Measurements from ENCODE around the gene RAP1A.
"Not testable (repeated sequence)": the region's sequence is repeated elsewhere in the genome, so short reads cannot be mapped to it uniquely, and the experiment has no call there.

The RAP1A gene

GRCh38 chr1:111671852-111672251, 52.3 kb downstream of the RAP1A start:
- no peak for DNase-seq

DNA sequence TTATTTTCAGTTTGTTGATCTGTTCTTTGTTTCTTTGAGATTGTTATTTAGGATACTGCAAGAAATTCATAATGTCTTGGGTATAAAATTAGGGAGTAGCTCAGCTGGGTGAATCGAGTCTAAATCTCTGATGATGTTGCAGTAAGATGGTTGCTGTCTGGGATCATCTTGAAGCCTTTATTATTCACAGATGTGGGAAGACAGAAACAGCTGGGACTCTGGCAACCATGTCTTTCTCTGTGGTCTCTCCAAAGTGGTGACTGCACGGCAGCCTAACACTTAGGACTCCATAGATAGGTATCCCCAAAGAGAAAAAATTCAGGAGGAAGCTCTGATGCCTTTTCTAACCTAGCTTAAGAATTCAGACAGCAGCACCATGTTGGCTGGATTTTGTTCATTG, 52.7 kb downstream of the RAP1A start:
- DNase-seq, result no peak

- no peak for DNase-seq
Observed at GRCh38 chr1:111677604-111678003, 58.0 kb downstream of the RAP1A start.

GRCh38 chr1:111679541-111679940, 60.0 kb downstream of the RAP1A start:
- DNase-seq, result no peak

GRCh38 chr1:111680212-111680800, 60.7 kb downstream of the RAP1A start:
- not testable (repeated sequence) for DNase-seq

GRCh38 chr1:111685293-111686153, 65.9 kb downstream of the RAP1A start:
- DNase-seq, result not testable (repeated sequence)

DNA sequence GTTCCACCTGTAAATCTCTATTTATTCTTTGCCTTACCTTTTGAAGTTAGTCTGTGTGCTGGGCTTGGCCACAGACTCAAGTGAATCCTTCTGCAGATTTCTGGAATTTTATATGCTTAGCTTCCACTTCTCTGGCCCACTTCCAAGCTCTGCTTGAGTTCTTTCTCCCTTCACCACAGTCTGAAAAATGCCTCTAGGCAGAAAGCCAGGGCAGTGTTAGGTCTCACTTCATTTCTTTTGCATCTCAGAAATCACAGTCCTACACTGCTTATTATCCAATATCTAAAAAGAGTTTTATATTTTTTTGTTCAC, 70.7 kb downstream of the RAP1A start:
- DNase-seq, result no peak

DNA sequence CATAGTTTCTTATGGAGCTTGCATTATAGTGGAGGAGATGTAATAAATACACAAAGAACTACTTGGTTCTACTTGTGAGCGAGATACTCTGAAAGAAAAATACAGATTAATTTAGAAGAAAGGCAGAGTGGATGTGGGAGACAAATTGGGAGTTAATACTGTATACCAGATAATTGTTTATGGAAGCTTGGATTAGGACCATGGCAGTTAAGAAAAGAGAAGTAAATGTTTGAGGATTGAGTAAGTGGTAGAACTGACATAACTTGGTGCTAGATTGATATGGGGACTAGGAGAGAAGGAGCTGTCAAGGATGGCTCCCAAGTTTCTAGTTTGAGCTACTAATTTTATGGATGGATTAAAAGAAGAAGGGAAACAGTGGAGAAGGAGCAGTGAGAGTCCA, 72.3 kb downstream of the RAP1A start:
- no peak for DNase-seq

GRCh38 chr1:111695801-111696200, 76.2 kb downstream of the RAP1A start:
- DNase-seq, result no peak

DNA sequence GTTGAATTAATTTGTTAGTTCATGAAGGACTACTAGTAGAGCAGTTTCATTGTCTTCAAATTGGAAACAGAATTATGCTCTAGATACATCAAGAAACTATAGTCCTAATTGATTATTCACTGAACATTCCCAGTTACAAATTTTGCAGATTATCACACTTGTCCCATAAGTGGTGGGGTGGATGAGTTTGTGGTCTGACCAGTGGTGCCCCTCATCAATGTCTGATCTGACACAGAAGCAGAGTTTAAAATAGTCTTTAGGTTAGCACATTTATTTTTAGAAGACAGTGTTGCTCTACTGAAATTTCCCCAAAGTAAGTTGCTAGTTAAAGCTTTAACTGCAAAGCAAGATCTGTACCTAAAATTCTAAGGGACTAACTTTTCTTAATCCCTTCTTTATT, 76.7 kb downstream of the RAP1A start:
- DNase-seq, result no peak

DNA sequence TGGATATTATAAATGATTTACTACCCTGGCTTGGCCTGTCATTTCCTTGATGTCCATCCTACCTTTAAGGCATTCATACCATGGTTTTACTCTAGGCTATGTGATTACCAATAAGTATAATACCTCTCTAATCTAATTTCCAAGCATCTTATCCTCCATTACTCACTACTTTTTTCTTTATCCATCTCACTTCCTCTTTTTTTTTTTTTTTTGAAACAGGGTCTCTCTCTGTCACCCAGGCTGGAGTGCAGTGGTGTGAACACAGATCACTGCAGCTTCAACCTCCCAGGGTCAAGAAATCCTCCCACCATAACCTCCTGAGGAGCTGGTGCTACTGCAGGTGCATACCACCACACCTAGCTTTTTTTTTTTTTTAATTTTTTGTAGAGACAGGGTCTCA, 79.7 kb downstream of the RAP1A start:
- no peak for DNase-seq

GRCh38 chr1:111702504-111703050, 83.0 kb downstream of the RAP1A start:
- no peak for DNase-seq

GRCh38 chr1:111704240-111704639, 84.7 kb downstream of the RAP1A start:
- DNase-seq, result no peak

GRCh38 chr1:111704776-111705175, 85.2 kb downstream of the RAP1A start:
- DNase-seq, result no peak

- DNase-seq, result no peak
Observed at GRCh38 chr1:111705841-111706240, 86.3 kb downstream of the RAP1A start.

DNA sequence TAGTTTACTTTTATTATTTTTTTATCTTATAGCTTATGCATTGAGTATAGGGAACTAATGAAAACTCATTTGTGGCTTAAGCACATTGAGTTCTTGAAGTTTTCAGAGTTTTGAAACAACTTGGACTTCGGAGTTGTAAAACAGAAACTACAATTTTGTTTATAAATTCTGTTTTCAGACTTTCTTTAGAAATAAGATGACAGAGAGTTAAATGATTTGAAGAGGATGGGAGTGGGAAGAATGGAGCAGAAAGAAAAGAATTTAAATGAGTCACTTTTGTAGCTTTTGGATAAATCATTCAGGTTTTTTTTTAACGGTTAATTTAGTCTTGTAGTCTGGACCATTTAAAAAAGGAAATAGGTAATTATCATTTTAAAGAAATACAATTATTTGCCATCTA, 87.3 kb downstream of the RAP1A start:
- DNase-seq, result no peak

DNA sequence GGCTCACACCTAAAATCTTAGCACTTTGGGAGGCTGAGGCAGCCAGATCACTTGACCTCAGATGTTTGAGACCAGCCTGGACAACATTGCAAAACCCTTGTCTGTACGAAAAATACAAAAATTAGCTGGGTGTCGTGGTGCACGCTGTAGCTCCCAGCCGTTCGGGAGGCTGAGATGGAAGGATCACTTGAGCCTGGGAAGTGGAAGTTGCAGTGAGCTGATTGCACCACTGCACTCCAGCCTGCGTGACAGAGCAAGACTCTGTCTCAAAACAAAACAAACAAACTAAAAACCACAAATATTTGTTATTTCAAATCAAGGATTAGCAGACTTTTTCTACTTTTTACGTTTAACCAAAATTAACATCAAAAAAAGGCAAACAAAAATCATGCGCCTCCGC, 88.3 kb downstream of the RAP1A start:
- DNase-seq, result no peak

DNA sequence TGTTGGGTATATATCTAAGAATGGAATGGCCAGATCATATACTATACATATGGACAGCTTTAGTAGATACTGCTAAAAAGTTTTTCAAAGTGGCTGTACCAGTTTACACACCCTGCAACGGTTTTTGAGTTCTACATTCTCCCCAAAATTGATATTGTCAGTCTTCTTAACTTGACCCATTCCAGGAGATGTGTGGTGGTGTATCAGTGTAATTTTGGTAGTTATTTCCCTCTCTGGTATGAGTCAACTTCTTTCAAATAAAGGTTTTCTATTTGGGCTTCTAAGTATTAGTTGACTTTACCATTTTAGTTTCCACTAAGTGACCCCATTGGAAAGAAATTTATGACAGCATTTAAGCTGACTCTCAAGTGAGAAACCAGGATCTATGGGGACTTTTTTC, 90.4 kb downstream of the RAP1A start:
- DNase-seq, result no peak

- no peak for DNase-seq
Observed at GRCh38 chr1:111716333-111716732, 96.7 kb downstream of the RAP1A start.

GRCh38 chr1:111717450-111717849, 97.9 kb downstream of the RAP1A start:
- no peak for DNase-seq

DNA sequence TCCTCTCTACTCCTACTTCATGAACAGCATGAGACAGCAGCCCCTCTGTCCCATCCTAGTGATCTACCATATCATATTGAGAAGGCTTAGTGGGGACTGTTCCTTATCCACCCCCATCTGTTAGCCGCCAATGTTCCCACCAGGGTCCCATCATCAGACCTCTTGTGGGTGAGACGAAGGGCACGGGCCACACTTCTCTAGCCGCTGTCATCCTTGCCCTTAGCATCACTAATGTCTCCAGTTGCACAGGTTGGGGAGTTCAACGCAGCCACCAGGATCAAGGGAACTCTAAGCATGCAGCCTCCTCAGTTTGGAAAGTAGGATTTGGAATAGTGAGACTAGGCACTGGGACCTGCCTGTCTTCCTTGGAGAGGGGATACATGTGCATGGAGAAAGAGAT, 99.5 kb downstream of the RAP1A start:
- no peak for DNase-seq

DNA sequence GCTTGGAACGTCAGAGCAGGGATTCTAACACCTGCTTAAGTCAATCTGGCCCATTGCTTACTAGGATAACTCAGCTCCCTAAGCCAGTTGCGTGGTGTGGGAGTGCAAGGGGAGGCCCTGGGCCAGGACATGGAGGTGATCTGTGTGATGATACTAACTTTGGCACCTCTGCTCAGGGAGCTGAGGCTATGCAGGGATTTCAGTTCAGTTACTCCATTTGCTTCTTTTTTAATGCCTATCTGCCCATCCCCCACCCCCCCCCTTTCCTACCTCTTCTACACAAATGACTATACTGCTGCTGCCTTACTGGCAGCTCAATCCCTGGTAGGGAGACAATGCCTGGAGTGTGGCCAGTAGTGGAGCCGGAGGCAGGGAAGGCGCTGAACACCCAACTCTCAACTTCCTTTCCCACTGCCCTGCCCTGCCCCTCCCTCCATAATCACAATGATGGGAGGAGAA, 100.1 kb downstream of the RAP1A start:
- no peak for DNase-seq

- no peak for DNase-seq
Observed at GRCh38 chr1:111720274-111720976, 100.8 kb downstream of the RAP1A start.
